Daoy (cell line): ENCODE data around the gene WARS2. TPM values are rescaled to one million over a fixed set of nuclear protein-coding genes. Genes with fewer than 3 reads are reported as not detected.

Source experiments
- DNase-seq: peaks from one replicate; pipeline ENCODE4 v3.0.0-alpha.2; 2015; ENCODE audit warnings: low read depth
- total RNA-seq: library from RNA; depleted of rRNA; stranded (reverse); fragments of >200 nt; shearing (Covaris generic); gene quantifications from 2 replicates; pipeline ENCODE4 v1.2.3, GENCODE V29; 2014

WARS2 gene
- total RNA-seq, 1 experiment from 2014 or later = 20.4 TPM

DNA sequence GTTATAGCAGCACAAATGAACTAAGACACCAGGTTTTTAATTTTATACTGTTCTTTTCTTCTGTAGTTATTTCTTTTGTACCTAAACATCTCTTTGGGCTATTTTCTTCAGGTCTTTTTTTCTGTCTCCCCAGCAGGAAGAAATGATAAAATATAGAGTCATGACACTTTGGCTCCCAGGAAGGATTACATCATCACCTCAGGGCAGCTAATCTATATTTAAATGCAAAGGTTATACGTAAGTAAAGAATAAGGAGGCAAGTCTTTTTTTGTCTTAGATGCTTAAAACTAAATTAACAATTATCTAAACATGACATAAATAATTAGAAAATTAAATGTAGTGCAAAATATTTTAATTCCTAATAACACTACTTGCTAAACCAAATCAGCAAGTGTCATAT, 57.0 kb downstream of the WARS2 start:
- DNase-seq = no peak

DNA sequence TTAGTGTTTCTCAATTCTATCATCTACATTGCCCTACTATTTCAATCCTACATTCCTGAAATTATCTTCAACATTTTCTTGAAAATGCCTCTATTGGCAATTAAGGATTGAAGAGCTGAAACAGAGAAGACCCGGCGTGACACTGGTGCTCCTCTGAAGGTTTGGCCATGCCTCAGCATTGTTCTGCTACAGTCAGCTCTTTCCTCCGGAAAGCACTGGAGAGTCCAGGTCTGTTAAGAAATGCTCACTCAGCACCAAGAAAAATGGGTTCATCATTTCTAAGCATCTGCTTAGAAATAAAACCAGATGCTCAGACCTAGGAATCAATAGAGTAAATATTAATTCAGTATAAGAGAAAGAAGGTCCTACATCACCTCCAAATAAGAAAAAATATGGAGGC, 58.8 kb downstream of the WARS2 start:
- peak; percentile 31 for DNase-seq

DNA sequence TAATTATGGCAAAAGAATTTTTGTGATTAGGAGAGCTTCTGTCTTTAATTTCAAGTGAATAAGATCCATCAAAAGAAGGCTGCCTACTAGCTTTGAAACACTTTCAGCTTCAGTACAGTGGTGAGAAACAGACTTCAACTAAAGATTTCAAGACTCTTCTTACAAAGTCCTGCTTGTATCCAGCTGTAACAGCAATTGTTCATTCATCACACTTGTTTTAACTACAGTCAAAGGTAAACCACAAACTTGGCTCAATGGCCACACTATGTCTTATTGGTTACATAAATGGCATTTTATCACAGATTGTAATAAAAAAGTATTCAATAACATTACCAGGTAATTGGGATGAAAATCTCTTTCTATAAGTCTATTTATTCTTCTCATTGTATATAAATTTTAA, 59.2 kb downstream of the WARS2 start:
- DNase-seq = peak; percentile 67

- peak; percentile 98 for DNase-seq
Observed at GRCh38 chr1:119080586-119080985, 59.9 kb downstream of the WARS2 start.

- no peak for DNase-seq
Observed at GRCh38 chr1:119079881-119080280, 60.6 kb downstream of the WARS2 start.

DNA sequence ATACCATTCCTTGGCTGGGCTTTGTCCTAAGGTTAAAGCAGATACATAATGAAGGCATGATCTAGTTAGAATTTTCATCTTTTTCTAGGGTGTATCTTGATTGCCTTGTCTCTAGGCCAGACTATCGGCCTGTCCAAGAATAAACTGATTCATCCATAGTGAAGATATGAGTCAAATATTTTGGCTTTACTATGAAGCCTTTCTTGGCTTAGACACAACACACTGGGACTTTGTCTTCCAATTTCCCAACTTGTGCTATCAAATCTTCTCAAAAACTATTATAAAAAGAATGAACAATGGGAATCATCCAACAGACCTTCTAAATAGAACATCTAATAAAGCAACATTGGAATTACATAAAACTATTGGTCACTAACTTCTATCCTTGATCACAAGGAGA, 64.8 kb downstream of the WARS2 start:
- DNase-seq = peak; percentile 27

- no peak for DNase-seq
Observed at GRCh38 chr1:119071321-119071720, 69.1 kb downstream of the WARS2 start.

GRCh38 chr1:119069682-119070081, 70.8 kb downstream of the WARS2 start:
- DNase-seq = no peak

GRCh38 chr1:119068427-119068826, 72.0 kb downstream of the WARS2 start:
- DNase-seq = no peak

DNA sequence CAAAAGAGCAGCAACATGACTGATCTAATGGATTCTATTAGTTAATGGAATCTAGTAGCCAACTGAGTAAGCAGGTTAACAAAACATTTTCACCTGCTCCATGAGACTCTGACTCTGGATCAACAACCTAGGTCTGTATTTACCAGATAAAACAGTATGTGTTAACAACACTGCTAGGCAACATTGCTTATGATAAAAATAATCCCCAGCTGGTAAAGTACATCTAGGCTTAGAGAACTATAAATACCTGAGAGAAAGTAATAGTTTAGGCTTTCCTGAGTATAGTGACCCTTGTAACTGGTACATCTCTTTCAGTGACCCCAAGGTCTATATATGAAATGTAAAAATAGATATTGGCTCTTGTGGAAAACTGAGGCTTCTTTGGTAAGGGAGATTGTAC, 78.8 kb downstream of the WARS2 start:
- no peak for DNase-seq

DNA sequence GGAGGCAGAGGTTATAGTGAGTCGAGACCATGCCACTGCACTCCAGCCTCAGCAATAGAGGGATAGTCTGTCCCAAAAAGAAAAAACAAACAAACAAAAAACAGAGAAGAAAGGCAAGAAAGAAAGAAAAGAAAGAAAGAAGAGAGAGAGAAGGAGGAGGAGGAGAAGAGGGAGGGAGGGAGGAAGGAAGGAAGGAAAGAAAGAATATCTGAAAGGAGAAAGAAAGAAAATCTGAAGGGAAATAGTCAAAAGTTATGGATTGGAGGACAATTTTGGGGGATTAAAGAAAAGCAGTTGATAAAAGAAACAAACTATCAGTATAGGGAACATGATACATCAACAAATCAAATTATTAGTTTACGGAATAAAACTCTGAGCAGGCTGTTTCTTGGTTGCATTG, 84.9 kb downstream of the WARS2 start:
- DNase-seq = no peak

DNA sequence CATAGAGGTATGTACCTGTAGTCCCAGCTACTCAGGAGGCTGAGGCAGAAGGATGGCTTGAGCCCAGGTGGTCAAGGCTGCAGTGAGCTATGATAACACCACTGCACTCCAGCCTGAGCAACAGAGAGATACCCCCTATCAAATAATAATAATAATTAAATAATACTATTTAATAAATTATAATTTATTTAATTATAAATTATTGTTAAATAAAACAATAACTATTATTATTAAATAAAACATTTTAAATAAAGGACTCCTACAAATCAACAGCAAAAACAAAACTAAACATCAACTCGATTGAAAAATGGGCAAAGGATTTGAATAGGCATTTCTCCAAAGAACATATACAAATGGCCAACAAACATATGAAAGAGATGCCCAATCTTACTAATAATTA, 86.5 kb downstream of the WARS2 start:
- DNase-seq = no peak

GRCh38 chr1:119052267-119052666, 88.2 kb downstream of the WARS2 start:
- no peak for DNase-seq

DNA sequence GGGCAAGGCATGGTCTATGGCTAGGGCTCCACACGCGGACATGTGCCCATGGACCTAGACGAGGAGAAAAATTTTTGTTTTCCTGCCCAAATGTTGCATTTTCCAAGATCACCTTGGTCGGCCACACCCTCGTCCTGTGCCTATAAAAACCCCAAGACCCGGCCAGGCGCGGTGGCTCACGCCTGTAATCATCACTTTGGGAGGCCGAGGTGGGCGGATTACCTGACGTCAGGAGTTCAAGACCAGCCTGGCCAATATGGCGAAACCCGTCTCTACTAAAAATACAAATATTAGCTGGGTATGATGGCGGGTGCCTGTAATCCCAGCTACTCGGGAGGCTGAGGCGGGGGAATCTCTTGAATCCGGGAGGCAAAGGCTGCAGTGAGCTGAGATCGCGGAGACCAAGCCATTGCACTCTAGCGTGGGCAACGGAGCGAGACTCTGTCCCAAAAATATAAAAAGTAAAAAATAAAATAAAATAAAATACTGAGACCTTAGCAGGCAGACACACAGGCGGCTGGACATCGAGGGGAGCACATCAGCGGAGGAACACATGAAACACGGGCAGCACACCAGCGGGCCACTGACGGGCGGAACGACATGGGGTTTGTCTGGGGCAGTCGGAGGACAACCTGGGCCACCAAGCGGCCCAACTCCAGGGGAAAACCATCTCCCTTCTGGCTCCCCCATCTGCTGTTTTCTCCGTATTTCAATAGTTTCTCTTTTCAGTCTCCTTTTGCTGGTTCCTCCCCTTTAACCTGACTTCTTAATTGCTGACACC, 91.6 kb downstream of the WARS2 start:
- no peak for DNase-seq

GRCh38 chr1:119046785-119047438, 93.5 kb downstream of the WARS2 start:
- peak; percentile 19 for DNase-seq

DNA sequence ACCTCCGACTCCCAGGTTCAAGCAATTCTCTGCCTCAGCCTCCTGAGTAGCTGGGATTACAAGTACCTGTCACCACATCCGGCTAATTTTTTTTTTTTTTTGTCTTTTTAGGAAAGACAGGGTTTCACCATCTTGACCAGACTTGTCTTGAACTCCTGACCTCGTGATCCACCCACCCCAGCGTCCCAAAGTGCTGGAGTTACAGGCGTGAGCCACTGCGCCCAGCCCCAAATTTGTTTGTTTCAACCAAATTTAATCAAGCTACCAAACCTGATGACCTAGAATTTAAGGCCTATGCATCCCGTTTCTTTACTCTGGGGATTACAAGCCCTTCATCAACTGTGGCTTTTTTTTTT, 94.0 kb downstream of the WARS2 start:
- DNase-seq = no peak

- no peak for DNase-seq
Observed at GRCh38 chr1:119045096-119045746, 95.2 kb downstream of the WARS2 start.

DNA sequence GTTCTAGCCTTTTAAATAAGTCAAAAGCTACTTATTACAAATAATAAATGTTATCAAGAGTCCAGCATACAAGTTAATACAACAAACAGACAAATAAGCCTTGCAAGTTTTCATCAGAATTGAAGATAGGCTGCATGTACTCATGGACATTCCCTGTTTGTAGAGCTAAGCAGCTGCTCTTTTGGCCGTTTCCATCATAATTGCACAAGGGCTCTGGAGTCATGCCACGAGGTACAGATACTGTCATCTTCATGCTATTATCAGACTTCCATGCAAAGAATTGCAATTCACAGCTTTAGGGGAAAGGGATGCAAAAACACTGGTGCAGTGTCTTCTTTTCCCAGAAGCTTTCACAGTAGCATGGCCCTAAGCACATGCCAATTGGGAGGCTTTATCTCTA, 99.5 kb downstream of the WARS2 start:
- DNase-seq = no peak

GRCh38 chr1:119040489-119040888, 100.0 kb downstream of the WARS2 start:
- DNase-seq = no peak

DNA sequence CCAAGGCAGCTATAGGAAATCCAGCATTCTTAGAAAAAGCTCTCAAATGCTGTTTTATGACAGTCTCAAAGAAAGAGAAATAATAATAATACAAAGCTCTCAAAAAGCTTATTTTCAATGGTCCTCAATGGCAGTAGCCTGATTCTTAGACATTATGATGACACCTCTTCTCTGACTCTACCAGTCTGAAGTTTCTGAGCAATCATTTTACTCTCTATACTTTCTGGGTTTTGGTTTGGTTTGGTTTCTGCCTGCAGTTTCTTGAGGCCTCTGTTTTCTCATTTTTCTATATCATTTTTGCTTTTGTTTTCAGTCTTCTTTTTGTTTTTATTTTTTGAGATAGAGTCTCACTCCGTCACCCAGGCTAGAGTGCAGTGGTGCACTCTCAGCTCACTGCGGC, 102.1 kb downstream of the WARS2 start:
- DNase-seq = no peak

- no peak for DNase-seq
Observed at GRCh38 chr1:119034359-119034758, 106.1 kb downstream of the WARS2 start.

- DNase-seq = no peak
Observed at GRCh38 chr1:119032986-119033385, 107.5 kb downstream of the WARS2 start.

- no peak for DNase-seq
Observed at GRCh38 chr1:119027759-119028158, 112.7 kb downstream of the WARS2 start.
